Dermis blood vessel endothelial cell (primary cell): ENCODE results near the gene KRT83. TPM values are rescaled to one million over a fixed set of nuclear protein-coding genes. Genes with fewer than 3 reads are reported as not detected.

Source experiments
- DNase-seq: peaks from one replicate; pipeline ENCODE4 v3.0.0; 2010
- total RNA-seq: library from RNA; depleted of rRNA; stranded (reverse); fragments of >200 nt; gene quantifications from 2 replicates; pipeline ENCODE4 v1.2.3, GENCODE V29; 2014

Gene KRT83
- total RNA-seq, 1 donor from 2014 or later = not detected

DNA sequence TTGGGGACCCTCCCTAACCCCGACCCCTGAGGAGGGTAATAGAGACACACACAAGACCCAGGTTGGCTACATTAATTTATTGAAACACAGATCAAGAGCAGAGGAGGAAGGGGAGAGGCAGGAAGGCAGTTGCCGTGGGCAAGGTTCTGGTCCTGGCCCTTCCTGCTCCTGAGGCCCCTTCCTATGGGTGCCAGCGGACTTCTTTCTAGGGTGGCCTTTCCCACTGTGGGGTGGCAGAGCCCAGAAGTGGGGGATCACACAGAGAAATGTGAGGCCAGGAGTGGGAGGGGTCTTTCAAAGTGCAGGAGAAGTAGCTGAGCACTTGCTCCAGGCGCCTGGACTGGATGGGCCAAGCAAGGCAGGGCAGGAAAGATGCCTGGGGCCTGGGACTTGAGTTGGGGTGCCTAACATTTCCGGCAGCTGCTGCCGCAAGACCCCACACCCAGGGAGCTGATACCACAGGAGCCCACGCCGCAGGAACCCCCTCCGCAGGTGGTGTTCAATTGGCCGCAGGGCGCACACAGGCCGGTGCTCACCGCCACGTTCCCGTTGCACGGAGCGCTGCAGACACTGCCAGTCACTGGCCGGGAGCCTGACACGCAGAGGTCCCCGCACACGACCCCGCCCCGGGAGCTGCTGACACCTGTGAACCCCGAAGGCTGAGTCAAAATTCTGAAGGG, 35.2 kb downstream of the KRT83 start:
- DNase-seq = no peak

GRCh38 chr12:52285172-52285745, 35.9 kb downstream of the KRT83 start:
- DNase-seq = no peak

- no peak for DNase-seq
Observed at GRCh38 chr12:52284562-52285171, 36.5 kb downstream of the KRT83 start.

- DNase-seq = peak; percentile 10
Observed at GRCh38 chr12:52280796-52281560, 40.2 kb downstream of the KRT83 start.

GRCh38 chr12:52280319-52280795, 40.8 kb downstream of the KRT83 start:
- peak; percentile 33 for DNase-seq

DNA sequence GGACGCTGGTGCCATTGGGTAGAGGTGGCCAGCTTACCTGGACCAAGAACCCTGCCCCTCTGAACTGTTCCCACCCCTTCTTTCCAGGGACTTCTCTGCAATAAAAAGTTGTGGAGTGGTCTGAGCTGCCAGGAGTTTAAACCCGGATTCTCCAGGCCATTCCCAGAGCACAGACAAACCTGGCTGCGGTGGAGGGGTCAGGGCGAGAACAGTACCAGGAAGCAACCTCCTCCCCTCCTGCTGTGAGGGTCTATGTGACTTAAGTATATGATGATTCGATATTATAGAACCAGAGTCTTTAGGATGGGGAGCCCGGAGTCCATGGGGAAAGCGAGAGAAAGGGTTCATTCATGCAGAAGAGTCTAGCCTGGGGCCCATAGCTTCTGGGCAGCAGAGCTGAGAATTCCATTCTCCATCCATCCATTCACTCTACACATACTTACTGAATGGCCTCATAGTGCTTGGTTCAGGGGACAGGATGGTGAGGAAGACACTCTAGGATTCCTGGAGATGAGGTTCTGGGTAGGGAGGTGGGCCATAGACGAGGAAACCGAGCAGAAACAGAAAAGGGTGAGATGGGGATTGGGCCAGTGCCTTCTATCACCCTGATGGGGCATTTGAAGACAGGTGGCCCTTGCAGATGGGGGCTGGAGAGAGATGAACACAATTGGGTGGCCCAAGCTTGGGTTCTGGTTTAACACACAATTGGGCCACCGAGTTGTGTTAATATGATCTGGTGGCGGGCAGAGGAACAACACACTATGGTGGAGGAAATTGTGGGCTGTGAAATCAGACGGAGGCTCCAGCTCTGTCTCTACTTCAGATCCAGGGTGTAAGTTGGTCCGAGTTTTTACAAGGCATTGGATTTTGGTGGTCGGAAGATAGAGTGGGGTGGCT, 41.5 kb downstream of the KRT83 start:
- DNase-seq = no peak

DNA sequence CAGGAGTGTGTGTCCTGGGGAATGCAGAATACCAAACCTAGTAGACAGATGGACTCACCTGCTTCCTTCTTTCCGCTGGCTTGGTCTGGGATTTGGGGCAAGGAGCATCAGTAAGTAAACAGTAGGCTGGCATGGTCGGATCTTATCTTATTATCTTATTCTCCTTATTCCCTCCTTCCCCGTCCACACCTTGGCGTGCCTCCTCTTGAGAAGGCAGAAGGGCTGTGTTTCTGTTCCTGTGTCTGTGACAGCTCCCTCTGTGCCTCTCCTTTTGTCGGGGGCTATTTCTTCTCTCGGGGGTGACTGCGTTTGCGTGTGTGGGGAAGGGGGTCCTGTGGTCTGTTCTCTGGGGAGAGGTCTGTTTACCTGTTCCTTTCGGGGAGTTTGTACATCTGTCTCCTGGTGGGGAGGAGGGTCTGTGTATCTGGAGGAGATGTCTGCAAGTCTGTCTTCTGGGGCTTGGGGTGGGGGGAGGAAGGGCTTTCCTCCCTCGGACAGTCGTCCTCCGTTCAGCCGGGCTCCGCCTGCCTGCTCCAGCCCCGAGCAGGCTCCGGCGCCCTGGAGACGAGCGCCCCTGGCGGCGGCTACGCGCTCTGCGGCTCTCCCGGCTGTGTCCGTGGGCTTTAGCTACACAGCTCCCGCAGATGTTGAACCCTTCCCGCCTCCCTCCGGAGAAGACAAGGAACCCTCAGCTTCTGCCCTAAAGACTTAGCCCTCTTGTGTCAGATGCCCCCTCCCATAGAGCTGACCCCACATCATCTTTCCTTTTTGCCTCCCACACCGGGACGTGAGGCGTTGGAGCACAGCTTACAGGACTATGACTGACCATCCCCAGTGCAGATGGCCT, 42.4 kb downstream of the KRT83 start:
- DNase-seq = peak; percentile 81

DNA sequence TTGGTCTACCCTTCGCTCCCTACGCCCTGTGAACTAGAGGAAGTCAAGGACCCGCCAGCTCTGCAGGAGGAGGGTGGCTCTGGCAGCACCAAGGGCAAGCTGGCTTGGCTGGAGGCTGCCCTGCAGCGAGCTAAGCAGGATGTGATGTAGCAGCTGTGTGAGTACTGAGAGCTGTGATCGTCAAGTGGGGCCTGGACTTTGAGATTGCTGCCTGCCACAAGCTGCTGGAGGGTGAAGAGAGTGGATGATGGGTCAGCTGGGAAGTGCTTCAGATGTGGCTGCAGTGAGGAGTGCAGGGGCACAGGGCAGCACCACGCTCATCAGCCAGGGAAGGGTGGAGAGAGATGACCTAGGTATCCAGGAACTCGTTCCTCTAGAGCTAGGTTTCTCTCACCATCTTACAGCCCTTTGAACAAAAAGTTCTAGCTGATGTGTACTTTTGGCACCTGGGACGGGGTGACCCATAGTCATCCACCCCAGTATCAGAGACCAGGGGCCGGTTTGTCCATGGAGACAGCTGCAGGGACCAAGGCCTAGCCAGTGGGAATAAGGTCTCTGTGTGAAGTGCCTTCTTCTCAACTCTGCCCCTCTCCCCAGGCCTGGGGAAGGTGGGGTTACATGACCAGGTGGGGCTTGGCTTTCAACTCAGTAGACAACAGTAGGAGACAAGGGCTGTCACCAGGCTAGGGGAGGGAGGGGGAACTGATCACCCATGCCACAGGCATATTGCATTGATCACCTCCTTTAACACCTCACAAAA, 43.5 kb downstream of the KRT83 start:
- DNase-seq = no peak

- DNase-seq = no peak
Observed at GRCh38 chr12:52275686-52276085, 45.5 kb downstream of the KRT83 start.

DNA sequence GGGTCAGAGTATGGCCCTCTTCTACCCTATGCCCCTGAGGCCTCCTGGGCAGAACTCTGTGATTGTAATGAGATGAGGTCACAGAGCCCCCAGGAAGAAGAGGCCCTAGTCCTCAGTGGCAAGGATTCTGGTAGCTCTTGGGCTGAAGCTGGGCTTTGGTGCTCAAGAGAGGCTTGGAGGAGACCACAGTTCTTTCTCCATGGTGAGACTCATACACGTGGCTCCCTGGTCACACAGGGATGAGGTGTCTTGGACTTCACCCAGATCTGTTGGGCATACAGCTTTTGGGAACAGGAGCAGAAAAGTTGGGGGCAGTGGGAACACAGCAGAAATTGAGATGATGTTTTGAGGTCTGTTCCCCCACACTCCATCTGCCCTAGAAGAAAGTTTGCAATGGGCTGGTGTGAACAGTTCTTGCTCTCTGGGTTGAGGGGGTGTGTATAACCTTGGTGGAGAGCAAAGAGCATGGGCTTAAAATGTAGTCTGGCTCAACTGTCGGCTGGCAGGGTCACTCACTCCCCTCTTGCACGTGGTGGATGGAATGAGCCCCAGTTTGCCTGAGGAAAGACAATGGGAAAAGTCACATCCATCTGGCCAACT, 46.6 kb downstream of the KRT83 start, which contains the start of gene KRT86:
TSS of gene KRT86 (plus strand) at position 125 of the 600 bp plus-strand sequence. CDS start 27,272 bp downstream, outside the sequence.
- DNase-seq = no peak

- no peak for DNase-seq
Observed at GRCh38 chr12:52271158-52271557, 50.0 kb downstream of the KRT83 start.

- no peak for DNase-seq
Observed at GRCh38 chr12:52270541-52271070, 50.6 kb downstream of the KRT83 start.

- DNase-seq = no peak
Observed at GRCh38 chr12:52268212-52268611, 53.0 kb downstream of the KRT83 start.

DNA sequence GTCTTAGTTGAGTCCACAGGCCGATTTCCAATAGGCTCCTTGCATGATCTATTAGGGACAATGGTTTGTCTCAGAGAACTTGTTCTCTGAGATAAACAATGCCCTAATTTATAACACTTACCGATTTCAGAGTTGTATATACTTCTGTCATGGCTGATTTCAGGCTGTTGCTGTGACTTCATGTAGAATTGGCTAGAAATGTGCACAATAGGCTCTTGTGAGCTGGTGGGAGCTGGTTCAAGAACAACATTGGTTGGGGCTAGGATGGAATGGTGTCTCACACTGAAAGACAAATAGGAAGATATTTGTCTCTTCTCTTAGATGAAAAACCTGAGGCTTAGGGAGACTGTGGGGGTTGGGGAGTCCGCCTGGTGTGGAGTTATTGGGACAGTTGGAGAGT, 53.5 kb downstream of the KRT83 start:
- DNase-seq = no peak

DNA sequence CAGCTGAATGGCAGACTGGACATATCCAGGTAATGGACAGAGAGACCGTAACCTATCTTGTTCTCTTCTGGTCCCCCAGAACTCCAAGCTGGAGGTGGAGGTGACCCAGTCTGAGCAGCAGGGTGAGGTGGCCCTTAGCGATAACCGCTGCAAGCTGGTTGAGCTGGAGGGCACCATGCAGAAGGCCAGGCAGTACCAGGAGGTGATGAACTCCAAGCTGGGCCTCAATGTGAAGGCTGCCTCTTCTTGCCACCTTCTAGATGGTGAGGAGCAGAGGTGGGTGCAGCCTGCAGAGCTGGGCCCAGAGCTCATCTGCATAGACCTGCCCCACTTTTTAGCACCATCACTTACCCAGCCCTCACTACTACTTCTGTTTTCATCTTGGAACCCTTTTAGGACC, 53.9 kb downstream of the KRT83 start:
- DNase-seq = no peak

GRCh38 chr12:52266514-52266913, 54.7 kb downstream of the KRT83 start:
- DNase-seq = no peak

GRCh38 chr12:52264435-52264825, 56.8 kb downstream of the KRT83 start:
- DNase-seq = no peak
